Measurements from ENCODE around the gene FRMPD4.

FRMPD4 gene

GRCh38 chrX:12554206-12554605 is 415.9 kb downstream of the FRMPD4 start:
- no peak for DNase-seq

GRCh38 chrX:12563121-12563520 is 424.8 kb downstream of the FRMPD4 start:
- DNase-seq = no peak

GRCh38 chrX:12564221-12564620 is 425.9 kb downstream of the FRMPD4 start:
- DNase-seq = no peak

GRCh38 chrX:12567857-12568256 is 429.6 kb downstream of the FRMPD4 start:
- DNase-seq = no peak

- DNase-seq = no peak
These were observed 432.7 kb downstream of the FRMPD4 start for GRCh38 chrX:12570859-12571501.

GRCh38 chrX:12579311-12579710 is 441.0 kb downstream of the FRMPD4 start:
- no peak for DNase-seq

- DNase-seq = no peak
These were observed 442.3 kb downstream of the FRMPD4 start for GRCh38 chrX:12580548-12580947.

GRCh38 chrX:12581546-12581945 is 443.3 kb downstream of the FRMPD4 start:
- DNase-seq = no peak

- DNase-seq = no peak
These were observed 444.4 kb downstream of the FRMPD4 start for GRCh38 chrX:12582649-12583048.

GRCh38 chrX:12583543-12583942 is 445.3 kb downstream of the FRMPD4 start:
- DNase-seq = no peak

GRCh38 chrX:12595720-12596119 is 457.4 kb downstream of the FRMPD4 start:
- DNase-seq = no peak

- DNase-seq = no peak
These were observed 471.8 kb downstream of the FRMPD4 start for GRCh38 chrX:12610079-12610478.

GRCh38 chrX:12611471-12611870 is 473.2 kb downstream of the FRMPD4 start:
- no peak for DNase-seq

GRCh38 chrX:12614266-12614665 is 476.0 kb downstream of the FRMPD4 start:
- DNase-seq = no peak

GRCh38 chrX:12615061-12615460 is 476.8 kb downstream of the FRMPD4 start:
- no peak for DNase-seq

- DNase-seq = no peak
These were observed 479.0 kb downstream of the FRMPD4 start for GRCh38 chrX:12617241-12617640.

GRCh38 chrX:12647230-12647629 is 509.0 kb downstream of the FRMPD4 start:
- no peak for DNase-seq

GRCh38 chrX:12648995-12649394 is 510.7 kb downstream of the FRMPD4 start:
- DNase-seq = no peak

GRCh38 chrX:12657433-12657832 is 519.2 kb downstream of the FRMPD4 start:
- no peak for DNase-seq

GRCh38 chrX:12657881-12658280 is 519.6 kb downstream of the FRMPD4 start:
- no peak for DNase-seq

- no peak for DNase-seq
These were observed 523.2 kb downstream of the FRMPD4 start for GRCh38 chrX:12661464-12661863.

- DNase-seq = no peak
These were observed 534.3 kb downstream of the FRMPD4 start for GRCh38 chrX:12672367-12673106.

- DNase-seq = no peak
These were observed 535.2 kb downstream of the FRMPD4 start for GRCh38 chrX:12673487-12673886.

GRCh38 chrX:12679522-12679921 is 541.2 kb downstream of the FRMPD4 start:
- DNase-seq = no peak

- DNase-seq = no peak
These were observed 542.8 kb downstream of the FRMPD4 start for GRCh38 chrX:12681047-12681446.

All from NCI-H1417 treated with DMSO at 0.1 percent for 48 hours (cell line).